ENCODE data around the gene NEDD9.

Gene NEDD9

DNA sequence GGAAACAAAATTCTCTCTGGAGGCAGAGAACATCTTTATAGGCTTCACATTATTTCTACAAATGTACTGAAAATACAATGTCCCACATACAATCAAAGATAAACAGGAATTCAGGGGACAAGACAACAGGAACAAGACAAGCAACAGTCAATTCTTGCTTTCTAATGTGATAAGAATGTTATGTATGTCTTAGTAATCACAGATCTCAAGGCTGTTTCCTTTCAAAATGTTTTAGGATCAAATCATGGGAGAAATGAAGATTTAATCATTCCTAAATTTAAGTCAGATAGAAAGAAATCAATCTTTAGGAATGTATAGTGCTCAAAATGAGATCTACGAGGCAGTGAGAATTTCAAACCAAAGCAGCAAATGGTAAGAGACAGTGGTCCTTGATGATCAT, 32.1 kb downstream of the NEDD9 start:
- DNase-seq, result no peak

DNA sequence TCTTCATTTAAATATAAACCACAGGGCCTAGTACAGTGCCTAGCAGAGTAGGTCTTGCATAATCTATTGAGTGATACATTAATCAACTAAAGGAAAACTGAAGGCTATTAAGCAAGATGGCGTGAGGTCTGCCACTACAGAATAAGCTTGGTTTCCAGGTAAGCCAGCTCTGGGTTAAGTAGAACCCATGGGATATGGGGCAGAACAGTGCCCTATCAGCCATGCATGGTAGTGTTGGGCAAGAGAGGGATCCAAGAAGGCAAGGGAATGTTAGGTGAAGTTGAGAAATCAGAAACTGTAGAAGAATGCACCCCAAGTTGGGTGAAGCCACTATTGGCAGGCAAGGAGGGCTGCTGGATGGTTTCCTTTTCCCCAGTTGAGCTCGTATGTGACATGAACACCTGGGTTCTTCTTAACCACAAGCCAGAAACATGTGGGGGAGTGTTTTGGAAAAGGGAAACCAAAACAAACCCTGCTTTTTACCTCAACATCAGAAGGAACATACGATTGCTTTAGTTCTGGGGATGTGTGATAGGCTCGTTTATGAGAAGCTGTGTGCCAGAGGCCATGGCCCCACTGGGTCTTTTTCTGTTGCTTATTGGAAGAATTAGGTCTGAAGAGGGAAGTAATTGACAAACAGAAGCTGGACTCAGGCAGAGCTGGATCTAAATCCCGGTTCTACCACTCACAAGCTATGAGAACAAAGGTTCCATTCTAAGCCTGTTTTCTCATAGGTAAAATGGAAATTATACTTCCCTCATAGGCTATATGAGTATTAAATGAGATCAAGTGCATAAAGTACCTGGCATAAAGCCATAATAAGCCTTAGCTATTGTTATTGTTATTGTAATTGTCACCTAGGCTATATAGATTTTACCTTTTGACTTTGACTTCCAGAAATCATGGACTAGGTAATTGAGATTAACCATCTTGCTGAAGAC, 33.5 kb downstream of the NEDD9 start:
- no peak for DNase-seq

DNA sequence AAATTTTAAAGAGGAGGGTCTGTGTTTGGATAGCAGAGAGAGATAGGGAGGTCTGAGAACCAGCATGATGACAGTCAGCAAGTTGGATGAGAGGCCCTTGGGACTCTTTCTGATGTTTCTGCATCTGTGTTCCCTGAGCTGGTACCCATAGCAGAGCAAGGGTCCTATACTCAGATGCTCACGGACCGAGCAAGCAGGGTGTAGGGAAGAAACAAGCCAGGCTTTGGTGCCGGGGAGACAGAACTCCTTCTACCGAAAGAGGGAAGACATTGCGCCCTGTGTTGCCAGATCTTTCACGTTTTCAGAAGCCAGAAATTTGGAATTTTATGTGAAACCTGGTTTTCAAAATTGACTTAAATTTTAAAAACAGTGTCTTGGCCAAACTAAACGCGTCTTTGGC, 34.6 kb downstream of the NEDD9 start:
- DNase-seq, result no peak

DNA sequence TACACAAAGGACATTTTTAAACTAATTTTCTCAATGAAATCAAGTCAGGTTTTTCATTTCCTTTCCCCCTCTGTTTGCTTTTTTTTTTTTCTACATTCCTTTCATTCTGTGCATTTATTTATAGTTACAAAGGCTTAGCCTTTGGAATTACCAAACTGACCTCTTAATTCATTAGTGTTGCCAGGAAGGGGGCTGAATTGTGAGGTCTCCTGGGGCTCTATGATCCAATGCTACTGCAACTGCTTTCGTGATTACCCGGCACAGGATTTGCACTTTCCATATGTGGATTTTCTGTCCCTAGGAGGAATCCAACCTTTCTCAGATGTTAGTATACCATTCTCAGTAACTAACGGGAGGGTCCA, 35.3 kb downstream of the NEDD9 start:
- DNase-seq, result no peak

DNA sequence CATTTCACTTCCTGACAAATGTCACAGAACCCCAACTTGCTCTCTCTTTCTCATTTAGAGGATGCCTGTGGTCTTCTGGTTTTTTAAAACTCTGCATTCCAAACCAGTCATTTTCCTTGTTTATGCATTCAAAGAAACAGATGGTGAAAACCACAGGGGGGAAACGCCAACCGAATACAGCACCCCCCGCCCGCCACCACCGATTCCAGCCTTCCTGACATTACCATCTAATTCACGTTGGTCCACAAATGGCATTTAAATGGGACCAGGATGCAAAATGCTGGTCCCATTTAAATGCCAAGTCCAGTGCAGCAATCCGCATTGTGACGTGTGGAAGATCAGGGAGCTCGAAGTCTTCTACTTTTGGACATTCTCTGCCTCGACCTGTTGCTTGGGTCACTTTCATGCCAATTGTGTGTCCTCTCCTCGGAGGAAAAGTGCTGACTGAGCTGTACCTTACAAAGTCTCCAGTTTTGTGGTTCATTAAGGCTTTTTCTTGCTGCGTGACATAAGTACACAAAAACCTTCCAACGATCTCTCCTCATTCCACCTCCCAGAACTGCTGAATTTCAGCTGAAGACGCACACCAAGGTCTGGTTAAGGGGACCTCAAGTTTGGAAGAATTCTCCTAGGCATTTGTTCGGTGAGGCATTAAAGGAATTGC, 35.8 kb downstream of the NEDD9 start:
- DNase-seq, result no peak

DNA sequence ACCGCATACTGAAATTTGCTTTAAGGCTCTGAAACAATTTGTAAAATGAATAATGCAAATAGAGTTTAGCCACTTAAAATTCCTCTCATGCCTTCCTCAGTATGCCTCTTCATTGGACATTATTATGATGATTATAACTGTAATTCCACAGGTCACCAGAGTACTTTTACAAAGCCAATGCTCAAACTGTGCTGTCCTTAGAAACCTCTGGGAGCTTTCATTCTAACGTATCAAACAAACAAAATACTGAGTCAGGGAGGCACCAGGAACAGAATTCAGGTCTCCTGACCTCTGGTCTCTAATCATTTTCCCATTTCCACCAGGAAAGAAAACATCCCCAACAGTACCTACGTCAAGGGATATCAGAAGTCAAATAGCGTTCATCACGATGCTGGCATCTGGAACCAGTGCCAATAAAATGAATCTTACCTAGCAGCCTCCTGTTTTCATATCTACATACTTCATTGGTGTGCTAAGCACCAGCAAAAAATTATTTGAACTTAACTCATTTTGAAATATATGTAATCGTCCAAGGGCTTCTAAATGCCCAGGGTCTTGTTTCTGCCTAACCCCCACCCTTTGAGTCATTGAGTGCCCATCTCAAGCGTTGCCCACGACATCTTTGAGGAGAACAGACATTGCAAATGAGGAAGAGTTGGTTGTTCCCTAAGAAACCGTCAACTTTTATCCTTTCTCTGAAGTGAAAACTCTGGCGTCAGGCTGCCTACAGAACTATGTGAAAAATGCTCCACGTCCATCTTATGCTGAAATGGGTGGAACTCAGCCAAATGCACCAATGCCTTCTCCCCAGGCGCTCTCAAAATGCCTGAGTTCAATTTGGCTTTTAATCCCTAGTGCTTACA, 37.9 kb downstream of the NEDD9 start:
- DNase-seq, result no peak

DNA sequence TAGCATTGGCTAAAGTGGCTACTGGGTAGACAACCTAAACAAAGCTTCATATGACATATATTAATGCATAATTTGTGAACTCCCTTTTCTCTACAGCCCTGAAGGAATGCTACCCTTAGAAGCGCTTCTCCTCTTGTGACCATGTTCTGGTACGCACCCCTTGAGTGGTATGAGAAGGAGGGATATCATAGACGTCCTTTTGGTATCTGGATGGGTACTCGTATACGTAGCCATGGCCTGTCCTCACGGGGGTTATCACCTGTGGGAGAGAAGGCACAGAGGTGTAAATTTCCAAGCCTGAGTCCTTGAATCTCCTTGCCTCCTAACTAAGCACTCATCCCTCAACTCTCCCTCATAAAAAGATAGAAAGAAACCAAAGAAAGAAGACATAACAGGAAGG, 39.0 kb downstream of the NEDD9 start:
- no peak for DNase-seq

DNA sequence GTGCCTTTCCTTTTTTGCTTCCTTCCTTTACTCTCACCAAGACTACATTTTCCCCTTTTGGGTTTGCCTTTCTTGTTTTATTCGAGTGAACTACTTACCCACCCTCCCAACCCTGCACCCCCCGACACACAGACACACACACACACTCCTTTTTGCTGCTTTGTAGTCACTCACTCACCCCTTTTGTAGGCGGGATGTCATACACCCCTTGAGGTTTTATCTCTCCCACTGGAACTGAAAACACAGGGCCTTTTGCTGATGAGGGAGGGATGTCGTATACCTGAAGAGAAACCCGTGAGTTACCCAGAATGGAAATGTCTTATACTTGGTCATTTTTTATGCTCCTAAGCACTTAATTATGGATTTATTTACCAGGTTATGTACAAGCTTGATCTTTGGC, 40.3 kb downstream of the NEDD9 start:
- no peak for DNase-seq

DNA sequence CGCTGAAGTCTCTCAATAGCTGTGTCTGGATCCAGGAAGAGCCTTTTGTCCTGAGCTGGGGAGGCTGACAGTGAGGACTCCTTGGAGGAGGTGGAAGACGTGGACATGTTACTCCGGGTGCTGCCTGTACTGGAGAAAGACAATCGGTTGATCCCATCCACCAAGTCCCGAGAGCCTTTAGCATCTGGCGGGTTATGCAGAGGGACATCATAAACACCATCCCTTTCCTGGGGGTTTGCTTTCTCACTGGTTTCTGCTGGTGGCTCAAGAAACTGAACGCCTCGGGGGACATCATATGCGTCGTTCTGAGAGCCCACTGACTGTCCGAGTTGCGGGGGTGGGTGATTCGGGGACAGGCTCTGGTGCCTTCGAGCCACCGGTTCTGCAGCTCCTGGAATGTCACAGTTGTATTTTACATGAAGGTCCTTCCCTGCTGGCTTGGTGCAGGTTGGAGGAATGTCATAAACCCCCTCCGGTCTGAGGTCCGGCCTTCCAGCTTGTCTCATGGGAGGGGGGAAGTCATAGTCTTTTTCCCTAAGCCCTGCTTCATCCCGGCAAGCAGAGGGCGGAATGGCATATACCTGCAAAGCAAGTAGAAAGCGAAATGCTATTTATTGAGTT, 41.7 kb downstream of the NEDD9 start:
- no peak for DNase-seq

DNA sequence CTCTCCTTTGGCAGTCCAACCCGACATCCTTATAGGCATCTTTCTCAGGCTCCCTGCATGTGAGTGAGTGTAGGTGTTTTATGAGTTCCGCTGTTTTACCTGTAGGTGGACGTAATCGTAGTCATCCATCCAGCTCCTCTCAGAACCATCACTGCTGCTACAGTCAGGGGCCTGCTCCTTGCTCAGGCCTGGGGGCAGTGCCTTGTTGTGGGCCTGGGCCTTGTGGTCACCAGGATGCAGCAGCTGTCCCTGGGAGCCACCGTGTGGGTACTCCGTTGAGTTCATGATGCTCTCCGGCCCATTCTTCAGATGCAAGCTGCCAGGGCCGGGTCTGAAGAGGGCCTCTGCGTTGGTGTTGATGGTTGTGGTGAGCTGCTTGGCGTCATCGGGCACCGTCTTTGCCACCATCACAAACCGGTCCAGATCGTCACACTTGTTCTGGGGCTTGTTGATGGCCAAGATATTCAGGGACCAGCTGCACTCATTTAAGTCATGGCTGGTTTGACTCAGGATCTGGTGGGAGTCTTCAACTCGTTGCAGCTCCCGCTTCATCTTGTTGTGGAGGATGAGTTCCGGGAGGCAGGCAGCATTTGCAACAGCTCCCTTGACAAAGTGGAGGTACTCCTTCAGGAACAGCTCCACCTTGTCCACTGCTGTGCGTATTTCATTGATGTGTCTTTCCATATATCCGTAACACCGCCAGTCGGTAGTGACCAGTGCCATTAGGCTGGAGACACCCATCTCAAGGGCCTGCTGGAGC, 42.4 kb downstream of the NEDD9 start:
- no peak for DNase-seq

DNA sequence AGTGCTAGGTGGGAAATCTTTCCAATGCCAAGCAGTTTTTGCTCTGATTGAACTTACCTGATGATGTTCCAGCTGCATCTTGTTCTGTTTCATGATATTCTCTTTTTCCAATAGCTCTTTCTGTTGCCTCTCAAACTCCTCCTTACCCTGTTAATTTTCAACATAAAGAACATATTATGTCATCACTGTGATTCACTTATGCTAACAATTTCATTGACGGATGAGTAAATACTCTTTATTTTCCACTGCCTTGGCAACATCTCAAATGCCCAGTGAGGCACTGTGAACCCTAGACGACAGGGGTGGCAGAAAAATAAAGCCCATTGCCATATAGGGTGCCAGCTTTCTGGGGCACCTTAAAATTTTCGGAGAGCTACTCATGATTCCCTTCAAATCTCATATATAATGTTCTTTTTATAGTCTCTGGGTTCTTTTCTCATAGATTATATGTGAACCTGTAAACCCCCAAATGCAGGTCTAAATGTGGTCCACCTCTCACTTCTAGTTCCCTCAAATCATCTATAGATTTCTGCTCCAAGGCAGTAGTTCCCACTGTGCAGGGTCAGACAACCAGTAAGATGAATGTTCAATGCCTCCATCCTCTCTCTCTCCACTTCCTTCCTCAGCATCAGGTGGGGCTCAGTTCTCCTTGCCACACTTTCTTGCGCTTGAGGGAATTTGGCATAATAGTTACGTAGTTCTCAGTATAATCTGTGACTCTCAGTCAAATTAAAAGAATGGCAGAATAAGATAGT, 44.1 kb downstream of the NEDD9 start:
- no peak for DNase-seq

DNA sequence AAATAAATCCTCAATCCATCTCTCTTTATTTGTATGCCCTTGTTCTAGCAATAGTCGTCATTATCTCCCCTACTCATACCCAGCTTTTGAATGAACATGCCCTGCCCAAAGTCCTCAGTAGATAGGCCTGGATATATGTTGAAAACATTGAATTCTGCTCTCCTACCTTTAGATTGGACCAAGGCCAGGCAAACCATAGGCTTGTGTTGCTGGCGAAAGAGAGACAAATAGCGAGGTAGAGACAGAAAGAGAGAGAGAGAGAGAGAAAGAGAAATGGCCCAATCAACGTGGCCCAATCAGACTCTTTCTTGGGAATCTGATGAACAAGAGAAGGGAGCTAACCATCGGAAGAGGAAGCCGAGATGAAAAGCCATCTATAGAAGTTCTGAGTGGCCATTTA, 45.2 kb downstream of the NEDD9 start:
- no peak for DNase-seq

DNA sequence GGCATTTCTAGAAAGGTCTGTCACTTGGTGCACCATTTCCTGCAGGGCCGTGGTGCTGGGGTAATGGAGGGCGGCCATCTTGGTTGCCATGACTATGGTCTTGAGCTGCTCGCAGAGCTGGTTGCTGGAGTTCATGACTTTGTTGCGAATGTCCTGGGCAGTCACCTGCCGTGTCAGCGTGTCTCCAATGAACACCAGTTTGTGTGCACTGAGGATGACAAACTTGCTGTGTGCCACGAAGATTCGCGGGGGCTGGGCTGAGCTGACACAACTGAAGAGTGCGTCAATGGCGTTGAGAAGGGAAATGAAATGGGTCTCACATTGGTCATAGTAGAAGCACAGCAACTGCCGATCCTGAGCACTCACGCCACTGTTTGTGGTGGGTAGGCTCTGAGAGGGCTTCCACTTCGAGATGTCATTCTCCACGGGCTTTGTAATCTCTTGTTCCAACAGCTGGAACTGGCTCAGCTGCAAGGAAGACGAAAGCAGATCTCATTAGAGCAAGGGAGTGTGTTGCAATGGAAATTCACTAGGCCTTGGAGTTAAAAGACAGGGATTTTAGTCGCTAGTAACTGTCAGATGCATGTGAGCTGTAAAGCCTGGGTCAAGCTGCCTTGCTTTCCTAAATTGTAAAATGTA, 47.1 kb downstream of the NEDD9 start:
- no peak for DNase-seq

DNA sequence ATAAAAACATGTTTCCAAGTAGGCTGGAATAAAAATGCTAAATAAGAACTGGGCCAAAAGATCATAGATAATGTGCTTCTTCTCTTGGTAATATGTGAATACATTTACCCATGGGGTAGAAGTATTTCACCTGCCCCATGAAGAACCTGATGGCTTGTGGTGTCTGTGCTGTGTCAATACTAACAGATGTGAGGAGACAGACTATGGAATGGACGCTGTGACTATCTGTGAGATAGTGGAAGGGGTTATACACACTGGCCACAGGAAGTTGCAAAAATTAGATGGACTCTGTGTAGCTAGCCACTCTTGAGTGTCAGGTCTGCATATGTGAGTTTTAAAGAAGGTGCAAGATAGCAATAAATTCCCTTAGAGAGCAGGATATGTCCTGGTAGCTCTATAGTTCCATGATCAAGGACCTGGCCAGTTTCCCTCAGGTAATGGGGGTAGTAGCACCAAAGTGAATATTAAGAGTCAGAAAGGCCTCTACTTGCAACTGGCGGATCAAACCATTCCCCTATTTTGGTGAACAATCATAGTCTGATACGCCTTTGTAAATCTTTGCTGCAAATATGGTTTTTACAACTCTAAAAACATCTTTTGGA, 48.6 kb downstream of the NEDD9 start:
- DNase-seq, result no peak

DNA sequence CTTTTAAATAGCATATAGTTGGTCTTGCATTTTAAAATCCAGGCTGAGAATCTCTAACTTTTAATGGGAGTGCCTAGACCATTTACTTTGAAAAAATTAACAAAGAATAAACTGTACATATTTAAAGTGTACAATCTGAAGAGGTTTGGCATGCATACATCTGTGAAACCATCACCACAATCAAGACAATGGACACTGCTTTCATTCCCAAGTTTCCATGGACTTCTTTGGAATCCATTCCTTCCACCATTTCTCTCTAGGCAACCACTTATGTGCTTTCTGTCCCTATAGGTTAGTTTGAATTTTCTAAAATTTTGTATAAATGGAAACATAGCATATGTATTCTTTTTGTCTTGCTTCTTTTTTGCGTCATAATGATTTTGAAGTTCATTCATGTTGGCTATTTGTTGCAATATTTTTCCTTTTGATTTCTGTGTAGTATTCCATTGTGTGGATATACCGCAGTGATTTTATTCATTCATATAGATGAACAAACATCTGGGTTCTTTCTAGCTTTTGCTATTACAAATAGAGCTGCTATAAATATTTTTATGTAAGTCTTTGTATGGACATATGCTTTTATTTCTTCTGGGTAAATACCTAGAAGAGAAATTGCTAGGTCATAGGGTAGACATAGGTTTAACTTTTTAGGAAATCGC, 50.9 kb downstream of the NEDD9 start:
- DNase-seq, result no peak

DNA sequence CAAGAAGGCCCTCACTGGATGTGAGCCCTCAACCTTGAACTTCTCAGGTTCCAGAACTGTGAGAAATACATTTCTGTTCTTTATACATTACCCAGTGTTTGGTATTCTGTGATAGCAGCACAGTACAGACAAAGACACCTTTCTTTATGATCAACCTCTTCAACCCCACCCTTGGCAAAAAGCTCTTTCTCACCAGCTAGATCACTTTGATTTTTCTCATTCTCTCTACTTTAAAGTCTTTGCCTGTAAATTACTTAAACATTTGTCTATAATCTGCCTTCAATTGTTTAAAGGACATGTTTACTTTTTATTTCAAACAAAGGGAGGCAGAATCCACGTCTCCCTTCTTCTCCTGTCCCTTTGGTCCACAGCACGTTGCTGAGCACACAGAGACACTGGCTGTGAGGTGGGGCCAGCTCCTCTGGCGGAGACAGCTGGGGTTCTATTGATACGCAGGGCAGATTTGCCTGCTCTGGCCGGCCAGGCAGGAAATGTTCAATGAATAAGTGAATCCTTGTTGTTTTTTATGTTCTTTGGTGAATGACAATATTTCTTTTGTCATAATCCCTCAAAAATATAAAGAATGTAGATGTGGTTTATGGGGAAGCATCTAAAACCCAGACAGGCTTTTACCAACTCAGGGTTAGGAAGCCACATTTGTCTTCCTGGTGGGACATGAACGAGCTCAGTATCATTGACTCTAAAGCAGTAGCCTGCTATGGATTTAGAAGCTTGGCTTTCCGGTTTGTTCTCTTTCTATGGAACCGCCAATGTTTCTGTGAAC, 52.9 kb downstream of the NEDD9 start:
- DNase-seq, result no peak

DNA sequence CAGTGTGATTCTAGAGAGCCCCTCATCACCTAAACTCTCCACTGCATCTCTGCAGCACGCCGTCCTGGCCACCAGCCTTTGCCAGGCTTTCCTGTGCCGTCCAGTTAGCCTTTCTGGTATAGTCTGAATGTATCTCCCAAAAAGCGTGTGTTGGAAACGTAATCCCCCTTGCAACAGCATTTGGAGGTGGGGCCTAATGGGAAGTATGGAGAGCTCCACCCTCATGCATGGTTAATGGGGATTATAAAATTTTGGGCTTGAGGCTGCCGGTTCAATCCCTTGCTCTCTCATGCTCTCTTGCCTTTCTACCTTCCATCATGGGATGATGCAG, 53.4 kb downstream of the NEDD9 start:
- no peak for DNase-seq

DNA sequence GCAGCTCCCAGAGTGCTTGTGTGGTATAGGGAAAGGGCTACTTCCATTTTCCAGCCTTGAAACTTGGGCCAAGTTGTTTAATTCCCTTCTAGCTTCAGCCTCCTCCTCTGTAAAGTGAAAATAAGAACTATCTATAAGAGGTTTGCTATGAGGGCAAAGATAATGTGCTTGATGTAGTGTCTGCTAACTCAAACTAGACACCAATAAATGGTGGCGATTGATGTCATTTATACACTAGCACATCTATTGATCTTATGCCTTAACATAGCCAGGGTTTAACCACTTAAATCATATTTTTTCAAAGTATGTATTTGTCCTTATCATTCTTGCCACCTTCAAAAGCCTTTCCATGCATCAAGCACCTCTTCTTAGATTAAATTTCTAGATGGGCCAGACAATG, 55.2 kb downstream of the NEDD9 start:
- no peak for DNase-seq

DNA sequence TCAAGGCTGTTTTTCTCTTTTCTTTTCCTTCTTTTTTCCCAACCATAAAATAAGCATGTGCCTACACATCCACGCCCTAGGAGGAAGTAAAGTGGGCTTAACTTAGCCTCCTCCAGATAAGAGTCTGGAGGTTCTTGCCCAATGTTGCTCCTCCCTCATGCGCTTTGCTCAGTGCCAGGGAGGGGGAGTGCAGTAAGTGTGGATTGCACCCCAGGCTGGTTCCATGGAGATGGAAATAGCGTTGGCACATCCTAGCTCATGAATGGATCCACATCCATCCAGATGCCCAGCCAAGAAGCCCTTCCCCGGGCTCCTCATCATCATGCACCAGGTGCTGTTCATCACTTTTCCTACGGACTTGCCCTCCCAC, 58.2 kb downstream of the NEDD9 start:
- DNase-seq, result no peak
